CD4-positive, alpha-beta memory T cell (primary cell): Measurements from ENCODE around the gene CTDSPL. TPM values are rescaled to one million over a fixed set of nuclear protein-coding genes. Genes with fewer than 3 reads are reported as not detected.
A peak's percentile ranks its signal among the peaks of the same experiment; 100 is the strongest.
"Not testable (repeated sequence)": the region's sequence is repeated elsewhere in the genome, so short reads cannot be mapped to it uniquely, and the experiment has no call there.

Source experiments
- CTCF ChIA-PET: fragments of 350-600 bp; sonication (Branson Sonifier 250); formaldehyde crosslinking; loops from one replicate; lab custom pipeline; 2021; ENCODE audit warnings: inconsistent platforms; ENCODE audit not compliant: partially characterized antibody; lab: Charles Lee
- POLR2A ChIA-PET: fragments of 350-600 bp; sonication (Branson Sonifier 250); formaldehyde crosslinking; loops from one replicate; lab custom pipeline; 2021; ENCODE audit not compliant: partially characterized antibody; lab: Charles Lee
- DNase-seq, 5 donors: peaks; one replicate each; pipeline versions ENCODE4 v3.0.0 to v3.0.0-alpha.2; 2020 to 2022; ENCODE audit warnings: mixed read lengths in 1 of 5
- H3K27ac ChIP-seq: one replicate; pipeline ENCODE4 v1.7.0; 2013; ENCODE audit warnings: low read depth, low read length
- H3K27me3 ChIP-seq: 2 replicates; pipeline ENCODE4 v1.7.0; 2013; ENCODE audit warnings: mild to moderate bottlenecking, low read length, moderate library complexity; ENCODE audit not compliant: insufficient read depth
- H3K36me3 ChIP-seq: 2 replicates; pipeline ENCODE4 v1.7.0; 2013; ENCODE audit warnings: mild to moderate bottlenecking, low read length, moderate library complexity; ENCODE audit not compliant: insufficient read depth
- H3K4me1 ChIP-seq: 2 replicates; pipeline ENCODE4 v1.7.0; 2013; ENCODE audit warnings: mild to moderate bottlenecking, low read length, moderate library complexity; ENCODE audit not compliant: insufficient read depth
- H3K4me3 ChIP-seq, 2 donors: one replicate each; pipeline ENCODE4 v1.7.0; 2013; ENCODE audit warnings: low read length in 2 of 2, mild to moderate bottlenecking in 1 of 2
- H3K9me3 ChIP-seq, 2 donors: one replicate each; pipeline ENCODE4 v1.7.0; 2013; ENCODE audit warnings: low read length in 2 of 2, control low read depth in 1 of 2; ENCODE audit not compliant: control insufficient read depth in 1 of 2
- H3K27ac Mint-ChIP-seq, 7 donors: one replicate each; pipeline ENCODE4 v1.8.0; 2020 to 2021; ENCODE audit warnings: mixed read lengths in 7 of 7, mild to moderate bottlenecking in 6 of 7, inconsistent platforms in 3 of 7, moderate library complexity in 3 of 7
- H3K27me3 Mint-ChIP-seq, 2 donors: one replicate each; pipeline ENCODE4 v1.8.0; 2020 to 2021; ENCODE audit warnings: mixed read lengths in 2 of 2
- H3K36me3 Mint-ChIP-seq, 2 donors: one replicate each; pipeline ENCODE4 v1.8.0; 2020 to 2021; ENCODE audit warnings: mixed read lengths in 2 of 2, inconsistent platforms in 1 of 2, mild to moderate bottlenecking in 1 of 2
- H3K4me1 Mint-ChIP-seq, 4 donors: one replicate each; pipeline ENCODE4 v1.8.0; 2020 to 2021; ENCODE audit warnings: mixed read lengths in 4 of 4, mild to moderate bottlenecking in 1 of 4
- H3K4me3 Mint-ChIP-seq, 8 donors: one replicate each; pipeline ENCODE4 v1.8.0; 2020 to 2021; ENCODE audit warnings: mixed read lengths in 8 of 8, mild to moderate bottlenecking in 7 of 8, moderate library complexity in 6 of 8, inconsistent platforms in 3 of 8
- H3K9me3 Mint-ChIP-seq, 8 donors: one replicate each; pipeline ENCODE4 v1.8.0; 2020 to 2021; ENCODE audit warnings: mixed read lengths in 8 of 8, mild to moderate bottlenecking in 5 of 8, inconsistent platforms in 3 of 8, moderate library complexity in 1 of 8
- intact Hi-C: fragments of 100-400 bp; cut with micrococcal nuclease; formaldehyde crosslinking; loops from one replicate; pipeline ENCODE4 v1.15.1; 2023
- polyA plus RNA-seq, 2 donors: library from polyadenylated mRNA; unstranded; fragments of 300-500 nt; fragmentation: Illumina TruSeq; gene quantifications; one replicate each; pipeline ENCODE4 v1.2.3, GENCODE V29; 2021
- total RNA-seq, 2 experiments: library from RNA; stranded (reverse); gene quantifications; one replicate each; pipeline ENCODE4 v1.2.3, GENCODE V29; 2021

The CTDSPL gene
- total and polyA plus RNA-seq, 4 experiments from 2014 or later = 0.08 to 0.73 (median 0.61) TPM; not detected in 1

GRCh38 chr3:38029400-38030125 lies 167.9 kb downstream of the CTDSPL start, which contains the start of gene PLCD1:
TSS of gene PLCD1 (minus strand) at chr3:38029642. CDS start at chr3:38029539, 103 bp downstream.
- intact Hi-C loops = no loop called here
- CTCF ChIA-PET = interaction anchor here (1.2 to 1.4 kb wide), 2 partner anchors 10 to 26 kb away, joined by 3 to 11 read pairs; partner anchors contain the start of gene DLEC1
- no peaks in the 10 kb centered on the region for H3K9me3 Mint-ChIP-seq

DNA sequence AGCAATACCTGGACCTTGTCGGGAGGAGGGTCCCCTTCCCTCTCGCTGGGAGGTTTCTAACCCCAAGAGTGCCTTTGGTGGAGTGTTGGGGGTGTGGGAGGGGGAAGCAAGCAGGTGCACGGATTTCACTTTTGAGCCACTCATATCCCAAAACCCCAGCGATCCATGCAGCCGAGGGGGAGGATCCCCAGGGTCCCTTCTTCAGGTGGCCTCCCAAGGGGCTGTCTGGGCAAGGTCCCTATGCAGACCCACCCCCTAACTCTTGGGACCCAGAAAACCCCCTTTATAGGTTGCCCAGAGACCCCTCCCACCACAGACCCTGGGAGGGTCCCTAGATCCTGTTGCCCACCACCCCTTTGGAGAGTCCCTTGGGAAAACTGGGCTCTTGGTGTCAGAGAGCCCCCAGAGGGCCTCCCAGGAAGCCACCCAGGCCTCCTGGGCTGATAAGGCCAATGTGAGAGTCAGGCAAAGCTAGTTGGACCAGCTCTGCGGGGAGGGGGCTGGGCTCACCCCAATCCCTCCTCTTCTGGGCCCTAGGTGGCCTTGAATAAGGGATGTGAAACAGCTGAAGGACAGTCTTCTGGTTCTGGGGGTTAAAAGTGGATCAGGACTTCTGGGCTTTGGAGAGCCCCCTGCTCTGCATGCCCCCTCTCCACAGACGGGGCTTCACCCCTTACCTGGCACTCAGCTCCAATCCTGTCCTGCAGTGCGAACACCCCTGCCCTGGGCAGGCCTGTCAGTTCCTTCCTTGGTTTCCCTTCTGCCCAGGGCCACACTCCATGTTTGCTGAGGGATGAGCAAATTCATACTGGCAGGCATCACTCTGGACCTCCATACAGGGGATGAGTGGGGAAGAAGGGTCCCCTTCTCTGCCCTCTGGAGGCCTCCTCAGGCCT lies 168.7 kb downstream of the CTDSPL start:
- H3K27ac ChIP-seq = peak overlapping the region; percentile 19
- H3K27me3 Mint-ChIP-seq = no peaks in the 10 kb centered on the region
- H3K4me3 Mint-ChIP-seq = peak overlapping the region; percentile 54 to 90 (median 78)
- H3K9me3 ChIP-seq = no peaks in the 10 kb centered on the region
- peaks cover 40% of the 10 kb centered on the region for H3K4me1 ChIP-seq
- H3K36me3 ChIP-seq = no peaks in the 10 kb centered on the region
- intact Hi-C loops = no loop called here
- H3K4me1 Mint-ChIP-seq = peaks cover 24 to 49% (median 36%) of the 10 kb centered on the region in 4 donors
- H3K27me3 ChIP-seq = no peaks in the 10 kb centered on the region
- ChIA-PET POLR2A (interaction anchor here (0.6 to 2.6 kb wide), 6 partner anchors 10 to 373 kb away, joined by 3 to 12 read pairs (median 3); partner anchors contain the start of gene ACAA1), CTCF (interaction anchor here (1.1 to 1.4 kb wide), 3 partner anchors 9 to 56 kb away, joined by 3 to 11 read pairs (median 3); partner anchors contain the start of gene DLEC1)
- H3K27ac Mint-ChIP-seq = peak overlapping the region in 6 of 7 donors; percentile 42 to 94 (median 89)
- no peaks in the 10 kb centered on the region for H3K9me3 Mint-ChIP-seq
- H3K4me3 ChIP-seq = peak overlapping the region; percentile 29 to 44
- no peaks in the 10 kb centered on the region for H3K36me3 Mint-ChIP-seq
- no peak for DNase-seq

More at GRCh38 chr3:38029400-38030125, 167.9 kb downstream of the CTDSPL start, which contains the start of gene PLCD1:
- Histone ChIP-seq H3K9me3 (no peaks in the 10 kb centered on the region), H3K27me3 (no peaks in the 10 kb centered on the region), H3K36me3 (no peaks in the 10 kb centered on the region), H3K4me1 (peaks cover 41% of the 10 kb centered on the region), H3K27ac (peak within 1 kb of the TSS; percentile 21), H3K4me3 (peak within 1 kb of the TSS; percentile 29 to 44)
- H3K36me3 Mint-ChIP-seq = peaks cover 0 to 3% of the 10 kb centered on the region in 2 donors
- no peaks in the 10 kb centered on the region for H3K27me3 Mint-ChIP-seq
- H3K27ac Mint-ChIP-seq = peak within 1 kb of the TSS; percentile 53 to 94 (median 89)
- peaks cover 27 to 57% (median 37%) of the 10 kb centered on the region in 4 donors for H3K4me1 Mint-ChIP-seq
- peak; percentile 36 to 62 (median 45) for DNase-seq
- peak within 1 kb of the TSS; percentile 75 to 89 (median 83) for H3K4me3 Mint-ChIP-seq
- POLR2A ChIA-PET = interaction anchor here (0.9 to 2.6 kb wide), 5 partner anchors 9 to 108 kb away, joined by 3 to 12 read pairs (median 3); partner anchors contain the start of gene ACAA1

GRCh38 chr3:38031022-38031994 lies 169.6 kb downstream of the CTDSPL start:
- Mint-ChIP-seq H3K4me3 (peak overlapping the region; percentile 21 to 90 (median 78)), H3K36me3 (no peaks in the 10 kb centered on the region), H3K27me3 (no peaks in the 10 kb centered on the region), H3K9me3 (no peaks in the 10 kb centered on the region), H3K4me1 (peaks cover 19 to 42% (median 30%) of the 10 kb centered on the region in 4 donors), H3K27ac (peak overlapping the region; percentile 88 to 94 (median 90))
- peaks cover 32% of the 10 kb centered on the region for H3K4me1 ChIP-seq
- intact Hi-C loops = no loop called here
- ChIA-PET CTCF (interaction anchor here (0.7 to 1.9 kb wide), 4 partner anchors 9 to 57 kb away, joined by 3 to 12 read pairs (median 4); no protein-coding TSS in a partner anchor), POLR2A (interaction anchor here (0.6 to 2.6 kb wide), 4 partner anchors 11 to 372 kb away, joined by 3 to 12 read pairs (median 6); partner anchors contain the start of genes ACAA1 and OXSR1)
- H3K27me3 ChIP-seq = no peaks in the 10 kb centered on the region
- DNase-seq = peak; percentile 36 to 74 (median 44)
- H3K4me3 ChIP-seq = no peak overlapping the region
- H3K36me3 ChIP-seq = no peaks in the 10 kb centered on the region
- H3K27ac ChIP-seq = no peak overlapping the region
- H3K9me3 ChIP-seq = no peaks in the 10 kb centered on the region

- Mint-ChIP-seq H3K27ac (peak overlapping the region in 4 of 7 donors; percentile 10 to 94 (median 78)), H3K27me3 (no peaks in the 10 kb centered on the region), H3K36me3 (no peaks in the 10 kb centered on the region), H3K4me1 (peaks cover 19 to 52% (median 30%) of the 10 kb centered on the region in 4 donors), H3K9me3 (no peaks in the 10 kb centered on the region), H3K4me3 (peak overlapping the region in 2 of 8 donors; percentile 7 to 34)
- Histone ChIP-seq H3K4me1 (peaks cover 40% of the 10 kb centered on the region), H3K4me3 (no peak overlapping the region), H3K9me3 (no peaks in the 10 kb centered on the region), H3K27ac (no peak overlapping the region), H3K36me3 (no peaks in the 10 kb centered on the region), H3K27me3 (no peaks in the 10 kb centered on the region)
- no peak for DNase-seq
- ChIA-PET CTCF (interaction anchor here (1.3 to 1.9 kb wide), 2 partner anchors 29 to 35 kb away, joined by 5 to 12 read pairs; no protein-coding TSS in a partner anchor), POLR2A (interaction anchor here (2.0 to 2.6 kb wide), 2 partner anchors 105 to 132 kb away, joined by 8 to 12 read pairs; partner anchors contain the start of genes ACAA1 and OXSR1)
- intact Hi-C loops = no loop called here
Measured at GRCh38 chr3:38032328-38032865, 170.7 kb downstream of the CTDSPL start.

- H3K4me3 ChIP-seq, H3K27me3 ChIP-seq, intact Hi-C loops, POLR2A ChIA-PET, DNase-seq, H3K36me3 Mint-ChIP-seq, CTCF ChIA-PET, H3K27me3 Mint-ChIP-seq, H3K27ac ChIP-seq, H3K36me3 ChIP-seq, H3K9me3 Mint-ChIP-seq, H3K9me3 ChIP-seq: not testable (repeated sequence)
- H3K4me3 Mint-ChIP-seq = peak overlapping the region in 1 of 8 donors; percentile 10
- peak overlapping the region in 2 of 7 donors; percentile 24 to 77 for H3K27ac Mint-ChIP-seq
- peaks cover 51% of the 10 kb centered on the region for H3K4me1 ChIP-seq
- peaks cover 25 to 53% (median 34%) of the 10 kb centered on the region in 4 donors for H3K4me1 Mint-ChIP-seq
Measured at GRCh38 chr3:38033586-38033985, 171.9 kb downstream of the CTDSPL start.
